Activated T-cell treated with anti-CD3 and anti-CD28 coated beads for 1 hour (primary cell): ENCODE results near the gene ERI3.

ENCODE experiments used
- DNase-seq: peaks from one replicate; pipeline ENCODE4 v3.0.0-alpha.2; 2020; ENCODE audit warnings: low read depth

ERI3 gene

DNA sequence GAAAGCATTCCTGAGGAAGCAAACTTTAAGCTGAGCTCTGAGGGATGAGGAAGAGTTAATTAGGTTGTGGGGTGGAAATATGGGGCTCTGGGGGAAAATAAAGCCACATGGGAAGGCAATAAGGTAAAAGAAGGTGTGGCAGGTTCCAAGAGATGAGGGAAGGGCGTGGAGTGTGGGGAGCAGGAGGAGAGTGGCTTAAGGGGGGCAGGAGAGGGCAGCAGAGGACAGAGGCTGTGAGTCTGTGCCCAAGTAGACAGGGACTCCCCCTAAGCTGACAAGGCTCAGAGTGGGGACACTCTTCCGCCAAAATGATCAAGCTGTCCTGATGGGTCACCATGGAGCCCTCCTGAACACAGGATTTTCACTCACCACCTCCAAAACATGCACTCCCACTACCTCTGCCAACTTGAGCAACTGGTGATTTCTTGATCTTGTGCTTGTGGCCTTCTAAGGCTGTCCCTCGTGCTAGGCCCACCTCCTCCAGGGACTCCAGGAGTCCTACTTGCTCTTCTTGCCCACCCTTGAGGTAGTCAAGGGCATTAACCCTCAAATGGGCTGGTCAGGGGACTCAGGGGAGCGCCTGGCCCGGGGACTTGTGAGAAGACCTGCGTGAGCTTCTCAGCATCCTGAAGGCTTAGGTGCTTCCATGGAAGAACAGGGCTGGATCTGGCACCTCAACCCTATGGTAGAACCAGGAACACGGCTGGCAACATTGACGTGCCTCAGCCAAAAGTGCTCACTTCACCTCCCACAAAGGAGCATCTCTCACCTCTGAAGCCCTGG is 118.4 kb downstream of the ERI3 start:
- no peak for DNase-seq

- DNase-seq = no peak
Measured at GRCh38 chr1:44235808-44236207, 119.2 kb downstream of the ERI3 start.

- DNase-seq = no peak
Measured at GRCh38 chr1:44233593-44233992, 121.5 kb downstream of the ERI3 start.

- DNase-seq = no peak
Measured at GRCh38 chr1:44230796-44231195, 124.3 kb downstream of the ERI3 start.

- DNase-seq = no peak
Measured at GRCh38 chr1:44229435-44230167, 125.5 kb downstream of the ERI3 start.

- DNase-seq = no peak
Measured at GRCh38 chr1:44228218-44228617, 126.8 kb downstream of the ERI3 start.

GRCh38 chr1:44227211-44227610 is 127.8 kb downstream of the ERI3 start:
- DNase-seq = no peak

DNA sequence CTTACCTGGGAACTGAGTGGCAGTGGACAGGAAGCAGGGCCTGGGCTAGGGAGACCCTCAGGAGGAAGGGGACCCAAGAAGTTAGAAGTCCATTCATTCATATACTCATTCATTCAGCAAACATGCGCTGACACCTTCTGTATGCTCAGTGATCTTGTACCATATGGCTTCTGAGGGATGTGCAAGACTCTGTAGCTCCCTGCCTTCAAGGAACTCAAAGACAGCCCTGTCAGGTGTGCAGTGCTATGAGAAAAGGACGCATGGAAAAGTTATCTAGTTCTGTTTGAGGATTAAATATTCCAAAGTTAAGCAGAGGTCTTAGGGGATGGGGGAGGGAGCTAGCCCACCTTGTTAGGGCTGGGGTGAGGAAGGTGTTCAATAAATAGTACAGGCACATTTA is 129.3 kb downstream of the ERI3 start:
- DNase-seq = no peak

DNA sequence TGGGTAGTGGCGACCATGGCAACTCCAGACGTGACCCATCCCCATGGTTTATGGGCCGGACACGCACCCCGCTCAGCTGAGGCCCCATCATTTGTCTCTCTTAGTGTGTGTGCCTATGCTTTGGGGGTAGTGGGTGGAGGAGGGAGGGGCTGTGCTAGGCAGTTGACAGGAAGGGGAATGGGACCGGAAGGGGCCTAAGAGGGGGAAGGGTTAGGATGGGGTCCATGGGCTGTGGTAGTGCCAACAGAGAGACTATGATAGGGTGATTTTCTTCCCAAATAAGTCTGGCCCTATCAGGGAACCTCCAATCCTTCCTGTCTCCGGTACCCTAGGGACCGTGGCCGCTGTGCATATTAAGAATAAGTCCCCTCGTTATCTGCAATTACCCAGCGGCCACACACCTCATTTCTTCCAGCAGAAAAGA is 131.9 kb downstream of the ERI3 start:
- no peak for DNase-seq

GRCh38 chr1:44222397-44223186 is 132.5 kb downstream of the ERI3 start:
- DNase-seq = no peak

- no peak for DNase-seq
Measured at GRCh38 chr1:44221769-44222168, 133.3 kb downstream of the ERI3 start.

- no peak for DNase-seq
Measured at GRCh38 chr1:44220755-44221154, 134.3 kb downstream of the ERI3 start.

GRCh38 chr1:44220001-44220751 is 134.9 kb downstream of the ERI3 start:
- DNase-seq = no peak

DNA sequence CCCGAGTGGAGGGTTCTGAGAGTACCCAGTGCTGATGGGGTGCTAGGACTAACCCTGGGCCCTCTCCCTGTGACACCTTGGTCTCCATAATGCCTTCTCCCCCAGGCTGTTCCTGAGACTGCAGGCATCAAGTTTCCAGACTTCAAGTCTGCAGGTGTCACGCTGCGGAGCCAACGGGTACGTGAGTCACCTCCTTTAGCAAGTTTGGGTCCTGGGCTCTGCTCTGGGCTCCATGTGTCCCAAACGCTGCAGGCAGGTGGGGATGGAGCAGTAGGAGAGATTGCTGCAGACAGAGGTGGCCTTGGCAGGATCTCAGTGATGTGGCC is 135.8 kb downstream of the ERI3 start:
- DNase-seq = no peak

DNA sequence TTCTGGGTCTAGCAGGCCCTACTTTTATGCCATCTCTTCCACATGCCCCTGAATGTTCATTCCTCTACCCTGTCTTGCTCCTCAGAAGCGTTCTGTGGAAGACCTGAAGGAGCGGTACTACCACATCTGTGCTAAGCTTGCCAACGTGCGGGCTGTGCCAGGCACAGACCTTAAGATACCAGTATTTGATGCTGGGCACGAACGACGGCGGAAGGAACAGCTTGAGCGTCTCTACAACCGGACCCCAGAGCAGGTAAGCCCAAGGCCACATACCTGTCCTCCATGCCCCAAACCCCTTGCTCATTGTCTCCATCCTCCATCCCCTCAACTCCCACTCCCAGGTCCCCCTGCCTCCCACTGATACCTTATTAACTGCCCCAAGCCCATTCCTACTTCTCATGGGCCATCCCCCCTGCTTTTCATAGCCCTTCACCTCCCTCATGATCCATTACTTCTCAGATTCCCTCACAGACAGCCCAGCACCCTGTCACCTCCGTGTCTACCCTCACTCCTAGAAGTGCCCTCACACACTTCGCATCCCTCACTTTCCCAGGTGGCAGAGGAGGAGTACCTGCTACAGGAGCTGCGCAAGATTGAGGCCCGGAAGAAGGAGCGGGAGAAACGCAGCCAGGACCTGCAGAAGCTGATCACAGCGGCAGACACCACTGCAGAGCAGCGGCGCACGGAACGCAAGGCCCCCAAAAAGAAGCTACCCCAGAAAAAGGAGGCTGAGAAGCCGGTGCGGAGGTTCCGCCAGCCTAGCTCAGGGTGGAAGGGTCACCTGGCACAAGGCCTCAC is 136.4 kb downstream of the ERI3 start:
- DNase-seq = no peak

- DNase-seq = peak; percentile 64
Measured at GRCh38 chr1:44217809-44218410, 137.1 kb downstream of the ERI3 start.

DNA sequence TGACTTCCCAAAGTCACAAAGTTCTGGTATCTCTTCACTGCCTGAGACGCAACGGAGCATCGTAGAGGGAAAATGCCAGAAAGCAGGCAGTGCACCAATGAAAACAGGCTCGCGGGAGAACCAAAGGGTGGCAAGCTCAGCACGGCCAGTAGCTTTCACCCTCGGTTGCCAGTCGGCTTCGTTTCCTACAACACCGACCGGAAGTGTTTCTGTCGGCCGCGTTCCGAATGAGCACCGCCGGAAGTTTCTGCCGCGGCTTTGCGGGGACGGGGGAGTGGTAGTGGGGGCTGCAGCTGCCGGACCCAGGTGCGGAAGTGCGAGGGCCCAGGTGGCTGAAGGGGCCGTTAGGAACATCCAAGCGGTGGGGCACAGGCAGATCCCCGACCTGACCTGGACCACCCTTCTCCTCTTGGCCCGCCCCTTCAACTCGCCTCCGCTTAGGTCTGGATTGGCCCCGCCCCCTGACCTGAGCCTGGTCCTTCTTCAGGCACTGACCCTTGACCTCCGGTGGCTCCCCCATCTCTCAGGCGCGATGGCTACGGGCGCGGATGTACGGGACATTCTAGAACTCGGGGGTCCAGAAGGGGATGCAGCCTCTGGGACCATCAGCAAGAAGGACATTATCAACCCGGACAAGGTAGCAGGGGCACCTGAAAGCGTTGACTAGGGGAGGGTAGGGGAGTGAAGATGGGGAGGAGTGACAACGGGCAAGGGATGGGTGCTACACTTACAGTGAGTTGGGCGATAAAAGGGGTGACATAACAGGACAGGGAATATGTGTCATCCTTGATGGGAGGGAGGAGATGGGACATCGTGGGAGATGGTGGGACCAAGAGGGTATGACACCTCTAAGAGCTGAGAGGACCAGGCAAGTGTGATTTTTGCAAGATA is 141.6 kb downstream of the ERI3 start, which contains the start of gene DMAP1:
Gene DMAP1, plus strand, starts transcription at position 250 of the 891 bp plus-strand sequence. Its CDS starts 283 bp downstream, at position 533.
- DNase-seq = peak; percentile 76

DNA sequence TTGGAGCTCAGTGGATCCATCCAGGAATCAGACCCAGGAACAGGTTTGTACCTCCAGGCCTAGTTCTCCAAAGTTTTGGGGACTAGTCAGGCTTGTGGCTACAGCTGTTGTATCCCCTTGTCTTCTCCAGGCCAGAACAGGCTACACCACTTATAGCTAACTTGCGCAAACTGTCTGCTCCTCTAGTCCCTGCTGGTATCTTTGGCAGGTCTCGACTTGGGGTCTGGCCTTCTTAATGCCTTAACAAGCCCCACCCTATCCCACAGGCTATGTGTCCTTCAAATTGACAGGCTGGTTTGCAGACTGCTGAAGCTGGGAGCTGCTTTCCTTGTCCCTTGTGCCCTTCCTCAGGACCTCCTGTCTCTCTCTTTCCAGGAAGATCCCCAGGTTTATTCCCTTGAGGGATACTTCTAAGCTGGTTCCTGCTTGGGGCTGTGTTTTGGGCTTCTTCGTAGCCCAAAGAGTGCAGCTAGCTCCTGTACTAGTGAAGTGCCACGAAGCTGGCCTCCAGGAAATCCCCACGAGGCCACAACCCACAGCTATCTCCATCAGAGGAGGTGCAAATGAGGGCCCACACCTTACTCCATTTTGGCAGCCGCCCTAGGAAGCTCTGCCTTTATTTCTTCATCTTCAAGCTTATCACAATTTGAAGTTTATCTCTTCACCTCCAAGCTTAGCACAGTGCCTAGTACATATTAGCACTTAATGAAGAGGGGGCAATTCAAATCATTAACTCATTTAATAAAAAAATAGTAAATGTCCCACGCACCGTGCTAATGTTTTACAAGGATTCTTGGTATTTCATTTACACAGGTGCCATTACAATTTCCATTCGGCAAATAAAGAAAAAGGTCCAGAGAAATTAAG is 142.5 kb downstream of the ERI3 start:
- no peak for DNase-seq

DNA sequence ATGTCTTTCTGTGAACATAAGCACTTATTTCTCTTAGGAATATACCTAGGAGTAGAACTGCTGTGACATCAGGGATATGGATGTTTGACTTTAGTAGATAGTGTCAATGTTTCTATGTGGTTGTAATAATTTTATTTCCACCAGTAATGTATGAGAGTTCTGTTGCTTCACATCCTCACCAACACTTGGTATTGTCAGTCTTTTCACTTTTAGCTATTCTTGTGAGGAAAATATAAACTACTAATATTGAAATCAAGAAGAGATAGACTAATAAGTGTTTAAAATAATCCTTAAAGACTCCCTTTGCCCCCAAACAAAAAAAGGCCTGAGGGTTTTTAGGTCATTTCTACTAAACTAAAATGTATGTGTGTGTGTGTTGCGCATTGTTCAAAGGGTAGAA is 144.5 kb downstream of the ERI3 start:
- DNase-seq = no peak
